Stromal cell of bone marrow (primary cell): ENCODE measurements around the gene ARHGAP26.

Experiments
- DNase-seq: peaks from one replicate; pipeline ENCODE4 v3.0.0-alpha.2; 2012; ENCODE audit warnings: low read depth

Gene ARHGAP26

DNA sequence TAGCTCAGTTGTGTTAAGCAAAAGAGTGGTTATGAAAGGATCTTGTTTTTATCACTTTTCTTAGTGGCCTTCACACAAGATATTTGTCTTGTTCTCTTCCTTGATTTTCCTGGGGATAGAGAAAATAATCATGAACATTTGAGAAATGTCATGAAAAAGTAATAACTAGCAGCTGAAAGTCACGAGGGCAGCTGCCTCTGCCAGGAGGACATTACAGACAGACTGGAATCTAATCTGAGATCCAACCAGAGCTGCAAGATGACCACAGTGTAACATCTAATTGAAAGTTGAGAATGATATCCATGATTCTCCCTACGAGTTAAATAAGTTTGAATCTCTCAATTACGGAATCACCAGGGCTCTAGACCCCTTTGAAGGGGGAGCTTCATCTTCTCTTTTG lies 274.9 kb downstream of the ARHGAP26 start:
- DNase-seq: no peak

DNA sequence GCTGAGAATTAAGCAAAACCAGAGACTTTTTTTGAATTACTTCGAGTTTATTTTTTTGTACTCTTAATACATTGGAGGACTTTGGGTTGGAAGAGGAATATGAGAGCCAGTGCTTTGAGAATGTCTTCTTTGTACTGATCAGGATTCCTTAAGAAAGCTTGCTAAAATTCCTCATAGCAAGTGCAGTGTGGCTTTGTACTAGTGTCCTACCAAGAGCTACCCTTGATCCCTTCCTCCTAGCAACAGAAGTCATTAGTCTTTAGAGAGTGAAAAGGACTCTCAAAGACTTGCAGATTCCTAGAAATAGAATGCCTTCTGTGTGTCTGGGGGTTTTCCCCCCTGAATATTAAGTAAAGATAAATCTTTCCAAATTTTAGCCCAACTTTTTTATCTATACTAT lies 276.1 kb downstream of the ARHGAP26 start:
- DNase-seq: no peak

DNA sequence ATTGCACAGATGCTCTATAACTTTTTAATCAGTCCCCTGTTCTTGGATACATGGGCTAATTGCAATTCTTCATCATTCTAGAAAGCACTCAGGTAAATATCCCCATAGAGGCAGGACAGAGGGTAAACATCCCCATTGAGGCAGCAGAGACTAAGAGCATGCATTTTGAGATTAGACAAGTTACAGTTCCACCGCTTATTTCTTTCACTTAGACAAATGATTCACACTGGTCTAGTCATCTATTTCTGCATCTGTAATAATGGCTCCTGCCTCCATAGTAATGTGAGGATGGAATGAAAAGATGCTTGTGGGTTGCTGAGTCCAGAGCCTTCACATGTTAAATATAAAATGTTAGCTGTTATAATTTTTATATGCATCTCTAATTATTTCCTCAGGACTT lies 276.9 kb downstream of the ARHGAP26 start:
- no peak for DNase-seq

DNA sequence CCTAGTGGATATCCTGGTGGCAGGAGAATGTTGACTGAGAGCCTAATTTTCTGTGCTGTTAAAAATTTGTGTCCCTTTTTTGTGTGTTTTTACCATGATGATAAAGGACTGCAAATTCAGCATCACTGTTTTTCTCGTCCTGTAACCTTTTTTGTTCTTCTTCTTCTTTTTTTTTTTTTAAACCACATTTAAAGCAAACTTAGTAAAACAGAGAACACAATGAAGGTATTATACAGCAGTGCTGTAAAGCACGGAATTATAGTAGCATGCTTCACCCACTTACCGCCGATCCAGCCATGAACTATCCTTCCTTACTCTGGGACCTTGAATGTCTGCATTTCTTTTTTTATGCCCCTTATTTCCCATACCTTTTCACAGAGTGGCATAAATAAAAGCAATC lies 280.0 kb downstream of the ARHGAP26 start:
- no peak for DNase-seq

DNA sequence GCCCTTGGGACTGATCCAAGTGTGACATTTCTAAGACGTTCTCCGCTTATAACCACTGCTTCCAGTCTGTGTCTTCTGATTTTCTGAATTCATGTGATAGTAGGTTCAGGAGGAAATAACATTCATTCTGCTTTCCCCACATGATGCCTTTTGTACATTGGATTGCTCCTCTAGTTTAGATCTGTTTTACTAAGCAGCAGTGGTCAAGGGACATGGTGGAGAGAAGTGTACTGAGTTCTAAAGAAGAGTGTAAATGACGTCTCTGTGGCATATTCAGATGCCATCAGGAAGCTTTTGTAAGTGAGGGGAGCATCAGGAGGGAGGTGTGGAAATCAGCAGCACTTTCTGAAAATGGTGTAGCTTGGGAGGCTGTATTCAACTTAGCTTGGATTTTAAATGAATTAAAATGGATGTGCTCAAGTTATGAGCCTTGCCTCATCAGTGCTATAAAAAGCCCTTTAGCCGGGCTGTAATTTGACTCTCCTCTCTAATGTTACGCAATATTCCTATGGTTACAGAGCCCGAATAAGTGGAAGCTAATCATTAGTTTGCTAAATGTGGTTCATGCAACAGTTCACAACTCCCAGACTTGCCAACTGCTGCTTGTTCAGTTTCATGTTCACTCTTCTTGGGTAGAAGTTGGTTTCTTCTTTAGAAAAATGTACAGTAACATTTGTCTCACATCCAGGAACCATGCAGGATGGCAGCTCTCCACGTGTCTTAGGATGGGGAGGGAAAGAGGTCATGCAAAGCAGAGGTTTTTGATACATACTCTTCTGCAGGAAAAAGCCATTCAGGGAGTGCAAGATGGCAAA lies 281.3 kb downstream of the ARHGAP26 start:
- peak; percentile 92 for DNase-seq

DNA sequence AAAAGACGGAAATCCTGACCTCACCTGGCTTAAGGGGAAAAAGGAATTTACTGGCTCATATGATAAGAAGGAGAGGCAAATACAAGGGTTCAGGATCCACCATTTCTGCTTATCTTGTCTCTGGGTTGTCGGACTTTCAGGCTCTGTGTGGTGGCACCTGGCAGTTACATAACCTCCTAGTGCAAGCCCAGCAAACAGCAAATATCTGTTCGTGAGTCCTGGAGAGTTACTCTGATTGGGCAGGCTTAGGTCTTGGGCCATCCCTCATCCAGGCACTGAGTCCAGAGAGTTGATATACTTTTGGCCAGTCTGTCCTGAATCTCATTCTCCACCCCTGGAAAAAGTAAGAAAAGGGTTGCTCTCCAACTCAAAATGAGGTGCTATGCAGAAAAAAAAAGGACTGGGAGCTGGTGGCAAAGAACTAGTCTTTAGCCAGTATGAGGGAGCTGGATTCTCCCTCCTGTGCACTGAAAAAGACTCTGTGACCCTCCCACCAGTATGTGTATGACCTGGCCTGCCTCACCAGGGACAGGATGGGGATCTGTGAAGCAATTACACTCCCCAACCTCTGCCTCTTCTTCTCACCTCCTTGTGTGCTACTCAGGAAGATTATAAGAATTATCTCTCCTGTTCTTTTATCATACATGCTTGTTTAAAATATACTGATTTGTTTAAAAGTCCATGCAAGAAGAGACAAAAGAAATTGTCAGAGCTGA lies 282.9 kb downstream of the ARHGAP26 start:
- DNase-seq: no peak

DNA sequence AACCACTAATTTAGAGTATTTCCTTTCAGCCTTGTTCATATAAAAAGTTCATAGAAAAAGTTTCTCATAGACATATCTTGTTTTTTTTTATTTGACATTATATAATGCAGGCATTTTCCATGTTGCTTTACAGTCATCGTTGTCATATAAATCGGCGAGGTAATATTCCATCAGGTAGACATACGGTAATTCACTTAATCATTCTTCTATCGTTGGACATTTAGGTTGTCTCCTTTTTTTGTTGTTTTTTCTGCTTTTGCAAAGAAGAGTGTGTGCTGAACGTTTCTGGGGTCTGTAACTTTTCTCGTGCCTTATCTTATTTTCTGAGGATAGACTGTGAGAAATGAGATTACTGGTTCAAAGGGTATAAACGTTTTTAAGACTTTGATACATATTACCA lies 283.6 kb downstream of the ARHGAP26 start:
- DNase-seq: no peak

DNA sequence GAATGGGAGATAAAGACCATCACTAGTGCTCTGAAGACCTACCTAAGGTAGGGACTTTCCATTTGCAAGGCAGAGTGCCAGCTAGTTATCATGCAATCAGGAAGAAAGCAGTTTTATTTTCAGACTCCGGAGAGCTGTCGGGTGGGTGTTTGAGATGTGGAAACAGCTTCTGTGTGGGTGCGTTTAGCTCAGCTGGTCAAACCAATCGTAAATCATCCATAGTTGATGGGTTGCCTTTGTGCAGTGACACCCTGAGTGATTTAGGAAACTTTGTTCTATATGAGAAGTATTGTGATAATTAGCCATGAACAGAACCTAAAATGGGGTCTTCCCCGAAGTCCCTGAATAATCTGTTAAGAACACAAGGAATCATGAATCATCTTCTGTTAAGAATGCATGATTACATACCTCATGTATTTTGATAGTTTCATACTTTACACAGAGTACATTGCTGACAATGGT lies 284.3 kb downstream of the ARHGAP26 start:
- no peak for DNase-seq

DNA sequence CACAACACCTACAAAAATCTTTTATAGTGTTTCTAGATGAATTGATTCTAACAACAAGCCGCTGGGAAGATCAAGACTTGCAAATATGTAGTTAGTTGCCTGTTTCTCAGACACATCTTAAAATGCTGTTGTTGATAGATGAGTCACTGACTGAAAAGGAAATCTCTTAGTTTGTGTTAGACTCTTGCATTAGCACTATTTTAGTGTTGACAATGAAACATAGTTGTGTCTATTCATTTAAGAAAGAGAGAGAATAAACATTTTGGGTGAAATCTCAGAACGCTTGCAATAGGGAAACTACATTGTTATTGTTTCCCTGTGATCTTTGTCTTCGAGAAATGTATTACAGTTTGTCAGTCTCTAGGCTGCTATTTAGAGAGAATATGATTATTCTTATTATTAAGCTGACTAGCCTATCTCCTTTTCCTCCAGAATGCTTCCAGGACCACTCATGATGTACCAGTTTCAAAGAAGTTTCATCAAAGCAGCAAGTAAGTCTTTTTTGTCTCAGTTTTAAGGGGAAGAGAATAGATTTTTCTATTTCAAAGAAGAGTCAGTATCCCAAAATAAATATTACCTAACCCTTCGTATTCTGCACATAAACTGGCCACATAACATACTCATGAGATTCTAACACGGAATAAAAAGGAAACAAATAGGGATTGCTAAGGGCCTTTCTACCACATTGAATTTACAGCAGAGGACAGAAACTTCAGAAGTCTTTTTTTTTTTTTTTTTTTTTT lies 285.6 kb downstream of the ARHGAP26 start:
- no peak for DNase-seq

DNA sequence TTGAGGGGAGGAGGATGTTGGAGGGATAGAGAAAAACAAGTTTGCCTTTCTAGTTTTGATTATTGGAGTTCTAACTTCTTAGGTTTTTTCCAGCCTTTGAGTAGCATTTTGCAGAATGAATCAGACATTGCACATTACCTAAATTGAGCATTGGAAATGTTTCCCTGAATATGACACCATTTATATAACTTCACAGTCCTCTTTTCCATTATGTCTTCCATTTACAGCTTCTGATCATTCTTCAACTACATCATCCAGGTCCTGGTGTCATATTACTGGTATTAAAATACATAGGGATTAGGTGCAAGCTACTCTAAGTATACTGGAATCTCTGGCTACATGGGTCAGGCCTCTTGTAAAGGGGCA lies 286.1 kb downstream of the ARHGAP26 start:
- DNase-seq: no peak

DNA sequence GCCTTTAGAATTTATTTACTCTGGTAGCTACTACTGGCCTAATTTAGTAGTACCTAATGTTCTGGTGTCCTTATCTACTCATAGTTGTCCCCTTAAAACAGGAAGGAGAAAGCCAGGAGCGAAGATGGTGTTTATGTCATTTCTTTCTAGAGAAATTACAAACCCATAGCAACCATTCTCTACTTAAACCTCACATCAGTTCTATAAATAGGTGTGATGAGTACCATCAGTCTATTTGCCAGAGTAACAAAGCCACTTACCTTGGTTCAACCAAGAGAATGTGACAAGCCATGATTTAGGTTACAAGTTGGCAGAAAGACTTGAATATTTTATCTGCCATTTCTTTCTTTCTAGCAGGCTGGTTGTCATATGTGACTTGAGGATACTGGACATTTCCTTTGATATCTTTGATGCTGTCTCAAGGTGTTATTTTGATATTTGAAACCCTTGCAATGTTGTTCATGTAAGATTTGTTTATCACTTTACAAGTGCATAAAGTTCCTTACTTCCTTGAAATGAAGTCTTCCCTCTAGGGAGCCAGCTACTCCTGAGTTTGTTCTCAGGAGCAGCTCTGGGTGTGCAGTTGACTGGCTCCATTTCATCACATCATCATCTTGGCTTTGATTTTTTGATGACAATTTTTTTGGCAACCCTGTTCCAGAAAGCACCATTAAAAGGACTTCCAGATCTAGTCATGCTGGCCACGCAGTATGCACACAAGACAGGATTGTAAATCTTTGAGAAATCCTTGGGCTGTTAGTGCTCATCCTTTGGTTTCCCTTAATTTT lies 286.8 kb downstream of the ARHGAP26 start:
- DNase-seq: no peak

DNA sequence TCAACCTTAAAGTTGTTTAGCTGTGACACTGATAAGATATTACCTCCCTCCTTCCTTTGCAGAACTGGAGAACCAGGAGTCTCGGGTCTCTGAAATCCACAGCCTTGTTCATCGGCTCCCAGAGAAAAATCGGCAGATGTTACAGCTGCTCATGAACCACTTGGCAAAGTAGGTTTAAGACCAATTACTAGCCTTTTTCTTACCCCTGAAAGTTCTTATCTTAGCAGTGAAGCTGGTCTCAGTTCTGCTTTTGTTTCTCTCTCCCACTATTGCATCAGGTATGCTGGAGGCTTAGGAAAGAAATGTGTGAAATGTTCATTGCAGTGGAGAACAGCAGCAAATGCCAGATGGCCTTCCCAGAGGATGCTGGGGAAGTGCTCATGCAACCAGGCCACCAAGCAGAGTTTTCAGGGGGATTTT lies 287.4 kb downstream of the ARHGAP26 start:
- no peak for DNase-seq

DNA sequence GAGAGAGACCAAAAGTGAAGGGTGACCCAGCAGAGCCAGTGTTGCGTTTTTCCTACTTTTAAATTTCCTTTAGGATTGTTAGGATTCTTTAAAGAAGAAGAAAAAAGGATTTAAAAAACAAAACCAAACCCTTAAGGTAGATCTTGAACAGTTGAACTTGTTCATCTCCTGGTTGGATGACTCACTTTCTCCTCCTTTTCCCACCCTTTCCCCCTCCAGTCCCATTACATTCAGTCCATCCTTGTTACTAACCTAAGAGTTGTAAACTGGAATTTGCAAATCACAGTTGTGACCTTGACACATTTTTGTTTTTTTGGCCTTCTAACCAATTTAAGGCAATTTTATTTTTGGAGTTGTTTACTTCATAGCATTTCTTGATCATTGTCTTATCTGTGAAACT lies 289.2 kb downstream of the ARHGAP26 start:
- DNase-seq: no peak

DNA sequence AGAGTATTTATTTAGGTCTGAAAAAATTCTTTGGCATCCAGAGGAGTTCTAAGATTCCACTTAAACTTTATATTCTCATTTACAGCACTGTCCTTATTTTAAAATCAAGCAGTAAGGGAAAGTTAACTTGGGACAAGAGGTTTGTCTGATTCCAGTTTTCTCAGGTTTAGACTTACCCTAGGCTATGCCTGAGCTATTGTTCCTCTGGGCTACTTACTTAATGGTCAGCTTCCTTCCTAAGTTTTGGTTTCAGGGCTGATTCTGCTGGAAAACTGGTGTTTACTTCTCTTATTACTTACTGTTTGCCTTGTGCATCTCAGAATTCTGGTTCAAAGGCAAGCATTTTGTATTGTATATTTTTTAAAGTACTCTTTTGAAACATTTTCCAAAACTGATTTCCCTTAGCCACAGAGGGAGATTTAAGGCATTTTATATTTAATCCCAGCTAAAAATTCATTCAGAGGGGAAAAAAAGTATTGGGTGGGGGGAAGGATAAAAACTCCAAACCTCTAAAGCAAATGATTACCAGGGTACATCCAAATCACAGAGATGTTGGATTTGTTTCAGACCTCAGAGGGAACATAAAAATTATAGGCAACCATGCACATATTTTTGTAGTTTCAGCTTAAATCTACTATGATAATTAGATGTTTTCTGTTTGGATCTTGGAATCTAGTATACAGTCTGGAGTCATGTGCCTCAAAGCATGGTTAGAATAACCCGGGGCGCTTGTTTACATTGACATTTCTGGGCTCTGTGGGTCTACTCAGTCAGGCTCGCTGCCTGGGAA lies 290.0 kb downstream of the ARHGAP26 start:
- DNase-seq: no peak

DNA sequence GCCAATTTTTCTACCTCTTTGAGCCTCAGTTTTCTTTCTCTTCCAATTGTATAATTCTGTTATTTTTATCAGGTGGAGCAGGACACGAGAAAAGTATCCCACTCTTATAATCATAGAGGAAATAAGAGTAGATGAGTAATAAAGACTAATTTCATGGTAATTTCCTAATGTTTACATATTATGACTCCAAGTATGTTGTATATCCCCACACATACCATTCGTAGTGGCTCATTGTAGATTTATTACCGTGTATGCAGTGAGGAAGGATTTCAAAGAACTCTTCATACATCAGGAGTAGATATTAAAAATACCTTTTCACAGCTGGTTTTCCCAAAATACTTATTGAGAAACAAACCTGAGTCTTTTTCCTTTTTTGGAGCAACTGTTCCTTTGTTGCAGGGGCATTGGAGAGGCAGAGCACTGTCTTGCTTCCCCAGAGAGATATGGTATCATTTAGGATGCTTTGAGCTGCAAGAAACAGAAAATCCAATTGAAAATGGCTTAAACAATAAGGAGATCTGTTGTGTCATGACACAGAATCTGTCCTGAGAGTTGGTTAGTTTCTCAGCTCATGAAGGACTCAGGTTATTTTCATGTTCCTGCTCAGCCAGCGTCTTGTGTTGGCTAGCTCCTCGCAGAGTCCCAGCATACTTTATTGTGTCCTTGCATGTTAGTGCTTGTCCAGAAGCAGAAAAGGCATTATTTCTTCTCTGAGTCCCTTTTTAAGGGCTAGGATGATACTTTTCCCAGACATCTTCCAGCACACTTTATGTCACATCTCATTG lies 291.2 kb downstream of the ARHGAP26 start:
- DNase-seq: no peak

DNA sequence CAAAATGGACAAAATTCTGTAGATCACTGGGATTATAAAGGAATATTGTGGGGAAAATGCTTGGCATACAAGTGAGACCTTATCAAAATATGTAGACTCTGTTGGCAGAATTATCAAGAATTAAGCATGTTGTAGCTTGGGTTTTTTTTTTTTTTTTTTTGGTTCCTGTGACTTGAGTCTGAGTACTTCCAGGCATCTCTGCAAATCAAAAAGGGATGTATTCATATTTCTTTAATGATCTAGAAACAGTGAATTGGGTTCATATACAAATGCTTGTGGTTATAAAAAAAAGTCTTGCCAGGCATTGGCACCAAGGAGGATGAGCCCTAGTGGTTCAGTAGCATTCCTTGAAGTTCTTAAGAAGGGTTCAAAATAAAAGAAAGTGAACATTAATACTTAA lies 292.2 kb downstream of the ARHGAP26 start:
- DNase-seq: no peak

DNA sequence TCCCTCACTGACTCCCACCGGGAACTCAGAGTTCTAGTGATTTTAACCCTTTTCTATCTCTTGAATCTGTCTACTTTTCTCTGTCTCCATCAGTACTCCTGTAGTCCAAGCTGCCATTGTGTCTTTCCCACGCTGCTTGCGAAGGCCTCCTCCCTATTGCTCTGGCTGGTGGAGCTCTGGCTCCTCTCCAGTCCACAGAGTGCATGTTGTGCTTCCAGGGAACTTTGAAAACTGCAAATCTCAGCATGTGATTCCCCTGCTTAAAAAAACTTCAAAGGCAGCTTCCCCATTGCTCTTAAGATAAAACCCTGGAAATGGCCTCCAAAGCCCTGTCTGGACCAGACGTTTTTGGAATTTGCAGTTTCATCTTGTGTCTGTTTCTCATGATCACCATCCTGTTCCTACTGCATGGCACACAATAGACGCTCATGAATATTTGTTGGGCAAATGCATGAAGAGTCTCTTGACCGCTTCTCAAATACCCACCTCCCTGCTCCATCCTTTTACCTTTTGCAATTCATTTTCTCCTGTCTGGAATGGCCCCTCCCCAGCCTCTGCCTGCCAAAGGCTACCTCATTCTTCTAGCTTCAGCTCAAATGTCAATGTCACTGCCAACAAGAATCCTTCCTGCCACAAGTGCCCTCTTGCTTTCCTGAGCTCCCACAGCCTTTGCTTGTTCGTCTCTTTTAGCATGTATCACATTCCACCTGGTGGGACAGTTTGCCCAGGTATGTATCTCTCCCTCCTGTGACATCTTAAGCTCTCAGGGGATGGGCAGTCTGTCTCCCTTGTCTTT lies 293.2 kb downstream of the ARHGAP26 start:
- peak; percentile 73 for DNase-seq

DNA sequence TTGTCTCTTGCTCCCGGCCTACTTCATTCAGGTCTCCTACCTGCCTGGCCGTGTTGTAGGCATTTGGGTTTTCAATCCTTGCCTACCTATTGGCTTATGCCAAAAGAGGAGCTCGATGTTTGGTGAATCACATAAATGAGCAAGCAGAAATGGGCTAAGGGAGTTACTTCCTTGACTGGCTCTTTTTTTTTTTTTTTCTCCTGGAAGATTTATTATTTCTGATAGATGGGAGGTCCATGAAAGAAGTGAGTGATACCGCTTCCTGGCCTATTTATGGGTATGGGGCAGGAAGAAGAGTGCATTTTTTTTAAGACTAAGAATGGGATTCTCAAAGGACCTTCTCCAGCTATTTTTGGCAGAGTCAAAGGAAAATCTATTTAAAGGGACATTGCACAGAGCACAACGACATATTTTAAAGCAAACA lies 294.1 kb downstream of the ARHGAP26 start:
- peak; percentile 81 for DNase-seq

DNA sequence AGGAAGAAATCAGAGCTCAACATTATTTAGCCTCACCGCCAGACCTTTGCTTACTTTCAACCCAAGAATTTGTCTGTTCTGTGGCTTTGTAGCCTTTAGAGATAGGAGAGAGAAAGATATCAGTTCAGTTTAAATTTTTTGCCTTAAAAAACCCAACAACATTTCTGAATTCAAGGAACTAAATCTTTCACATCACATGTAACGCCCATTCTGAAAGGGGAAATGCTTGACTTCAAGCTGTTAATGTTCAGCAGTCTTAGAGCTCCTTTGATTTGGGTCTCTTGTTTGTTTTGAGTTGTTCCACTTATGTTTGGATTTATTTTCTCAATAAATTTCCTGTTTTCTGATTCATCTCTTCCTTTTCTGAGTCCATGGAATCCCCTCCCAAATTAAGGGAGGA lies 294.5 kb downstream of the ARHGAP26 start:
- no peak for DNase-seq
